Measurements from ENCODE around the gene VPREB3.
A peak's percentile ranks its signal among the peaks of the same experiment; 100 is the strongest.

VPREB3 gene

DNA sequence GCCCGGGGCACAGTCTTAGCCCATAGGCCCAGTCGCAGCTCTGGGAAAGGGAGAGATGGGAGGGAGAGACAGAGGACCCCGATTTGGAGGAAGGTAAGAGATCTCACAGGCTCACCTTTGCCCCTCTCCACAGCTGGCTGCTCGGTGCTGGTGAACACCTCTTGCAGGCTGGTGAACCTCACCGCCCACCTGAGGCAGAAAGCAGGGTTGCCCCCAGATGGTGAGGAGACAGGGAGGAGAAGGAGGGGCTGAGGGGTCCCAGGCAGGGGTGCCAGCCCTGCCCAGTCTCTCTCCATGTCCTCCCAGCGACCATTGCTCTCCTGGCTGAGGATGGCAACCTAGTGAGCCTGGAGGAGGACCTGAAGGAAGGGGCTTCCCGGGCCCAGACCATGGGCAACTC lies 9.7 kb upstream of the VPREB3 start:
- Histone ChIP-seq H2BK12ac (ENCODE audit: low read length) (no peak overlapping the region), H3K18ac (ENCODE audit: low read length) (no peak overlapping the region), H4K12ac (ENCODE audit: low read depth, low read length) (no peak overlapping the region), H3K9ac (ENCODE audit: low read length) (no peak overlapping the region), H3K4ac (ENCODE audit: low read depth, low read length) (no peak overlapping the region), H4K8ac (ENCODE audit: low read depth, low read length) (no peak overlapping the region), H3K27me3 (ENCODE audit: insufficient read depth, low read length) (no peaks in the 10 kb centered on the region), H3K23ac (ENCODE audit: low read length) (no peak overlapping the region), H3K79me1 (ENCODE audit: low read length) (peaks cover 6% of the 10 kb centered on the region), H3K4me3 (ENCODE audit: low read depth, low read length) (no peak overlapping the region), H2BK120ac (ENCODE audit: insufficient read depth, low read length, poor library complexity) (no peak overlapping the region), H3K27ac (ENCODE audit: low read depth, low read length) (no peak overlapping the region), H4K91ac (ENCODE audit: low read depth, low read length) (no peak overlapping the region), H2BK5ac (ENCODE audit: low read depth, low read length, poor library complexity) (no peak overlapping the region), H3K14ac (ENCODE audit: low read length) (no peak overlapping the region), H3K36me3 (ENCODE audit: control insufficient read depth in 1 of 2, insufficient read depth in 2 of 2, low read length in 2 of 2) (no peaks in the 10 kb centered on the region), H3K79me2 (ENCODE audit: control insufficient read depth, insufficient read depth, low read length, poor library complexity) (peaks cover 4% of the 10 kb centered on the region), H2AK5ac (ENCODE audit: low read length) (no peak overlapping the region), H3K9me3 (ENCODE audit: insufficient read depth, low read depth, low read length) (no peaks in the 10 kb centered on the region), H3K4me2 (ENCODE audit: low read length) (peak overlapping the region; percentile 13), H3K4me1 (ENCODE audit: control insufficient read depth in 1 of 2, insufficient read depth in 2 of 2, low read length in 2 of 2) (peaks cover 6 to 13% of the 10 kb centered on the region in 2 experiments), H2AFZ (ENCODE audit: insufficient read depth, low read length, poor library complexity) (no peak overlapping the region)
- WGBS (ENCODE audit: extremely low coverage, insufficient coverage, insufficient read length) = no CpG with 5 or more reads among the region's 7 CpGs
- DNase-seq = no peak

DNA sequence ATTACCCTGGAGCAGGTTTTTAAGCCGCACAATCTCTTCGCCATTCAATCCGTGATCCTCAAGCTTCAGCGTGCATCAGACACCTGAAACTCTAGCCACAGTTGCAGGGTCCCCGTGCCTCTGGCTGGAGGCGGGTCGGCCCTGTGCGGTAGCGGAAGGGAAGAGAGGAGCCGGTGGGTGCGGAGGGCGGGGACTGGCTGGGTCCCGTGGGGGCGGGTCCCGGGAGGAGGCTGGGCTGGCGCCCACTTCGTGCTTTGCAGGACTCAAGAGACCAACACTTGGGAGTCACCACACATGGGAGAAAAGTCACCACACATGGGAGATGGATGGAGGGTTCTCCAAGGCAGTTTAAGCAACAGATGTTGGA lies 9.3 kb upstream of the VPREB3 start:
- Histone ChIP-seq H4K91ac (ENCODE audit: low read depth, low read length) (no peak overlapping the region), H3K18ac (ENCODE audit: low read length) (no peak overlapping the region), H3K27me3 (ENCODE audit: insufficient read depth, low read length) (no peaks in the 10 kb centered on the region), H3K4me2 (ENCODE audit: low read length) (peak overlapping the region; percentile 13), H3K4me3 (ENCODE audit: low read depth, low read length) (no peak overlapping the region), H3K79me2 (ENCODE audit: control insufficient read depth, insufficient read depth, low read length, poor library complexity) (peaks cover 4% of the 10 kb centered on the region), H3K9me3 (ENCODE audit: insufficient read depth, low read depth, low read length) (no peaks in the 10 kb centered on the region), H3K14ac (ENCODE audit: low read length) (no peak overlapping the region), H3K4ac (ENCODE audit: low read depth, low read length) (no peak overlapping the region), H2BK120ac (ENCODE audit: insufficient read depth, low read length, poor library complexity) (no peak overlapping the region), H2BK12ac (ENCODE audit: low read length) (no peak overlapping the region), H2AFZ (ENCODE audit: insufficient read depth, low read length, poor library complexity) (no peak overlapping the region), H2AK5ac (ENCODE audit: low read length) (no peak overlapping the region), H3K9ac (ENCODE audit: low read length) (no peak overlapping the region), H4K8ac (ENCODE audit: low read depth, low read length) (no peak overlapping the region), H3K23ac (ENCODE audit: low read length) (no peak overlapping the region), H2BK5ac (ENCODE audit: low read depth, low read length, poor library complexity) (no peak overlapping the region), H3K79me1 (ENCODE audit: low read length) (peaks cover 6% of the 10 kb centered on the region), H3K27ac (ENCODE audit: low read depth, low read length) (no peak overlapping the region), H4K12ac (ENCODE audit: low read depth, low read length) (no peak overlapping the region), H3K4me1 (ENCODE audit: control insufficient read depth in 1 of 2, insufficient read depth in 2 of 2, low read length in 2 of 2) (peaks cover 6 to 13% of the 10 kb centered on the region in 2 experiments), H3K36me3 (ENCODE audit: control insufficient read depth in 1 of 2, insufficient read depth in 2 of 2, low read length in 2 of 2) (no peaks in the 10 kb centered on the region)
- no peak for DNase-seq
- no CpG with 5 or more reads among the region's 17 CpGs for WGBS (ENCODE audit: extremely low coverage, insufficient coverage, insufficient read length)

DNA sequence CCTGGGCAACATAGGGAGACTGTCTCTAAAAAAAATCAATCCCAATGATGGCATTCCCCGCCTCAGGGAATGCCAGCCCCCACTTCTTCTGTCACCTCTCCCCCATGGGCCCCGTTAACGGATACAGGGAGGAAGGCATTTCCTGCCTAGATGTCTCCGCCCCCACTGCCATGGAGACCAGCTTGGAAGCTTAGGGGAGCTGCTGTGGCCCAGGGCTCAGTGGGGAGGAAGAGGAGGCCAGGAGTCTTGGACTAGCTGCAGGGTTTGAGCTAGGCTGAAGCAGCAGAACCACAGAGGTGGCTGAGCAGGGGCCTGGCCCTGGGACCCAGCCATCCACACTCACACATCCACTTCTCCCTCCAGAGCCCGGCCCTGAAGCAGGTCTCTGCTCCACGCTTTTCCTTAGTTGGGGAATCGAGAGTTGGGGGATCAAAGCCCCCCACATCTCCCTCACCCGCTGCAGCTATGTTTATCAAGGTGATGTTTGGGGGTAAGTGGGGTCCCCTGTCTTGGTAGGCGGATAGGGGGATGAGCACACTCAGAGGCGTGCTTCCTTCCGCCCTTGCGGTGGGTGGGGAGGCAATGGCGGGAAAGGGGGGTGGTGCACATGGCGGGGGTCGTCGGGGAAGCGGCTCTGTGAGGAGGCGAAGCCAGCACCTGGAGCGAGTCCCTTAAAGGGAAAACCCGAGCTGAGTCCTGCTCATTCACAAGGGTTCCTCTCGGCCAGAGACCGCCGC lies 8.8 kb upstream of the VPREB3 start, which contains the start of gene C22orf15:
Gene C22orf15, plus strand, starts transcription at position 149 of the 737 bp plus-strand sequence. Its CDS starts 317 bp downstream, at position 466.
- no peak within 1 kb of the TSS for H3K4me3 ChIP-seq (ENCODE audit: low read depth, low read length)
- no peak within 1 kb of the TSS for H3K14ac ChIP-seq (ENCODE audit: low read length)
- peaks cover 3% of the 10 kb centered on the region for H3K79me2 ChIP-seq (ENCODE audit: control insufficient read depth, insufficient read depth, low read length, poor library complexity)
- peak within 1 kb of the TSS; percentile 35 for H2AFZ ChIP-seq (ENCODE audit: insufficient read depth, low read length, poor library complexity)
- H2BK12ac ChIP-seq (ENCODE audit: low read length) = no peak within 1 kb of the TSS
- H4K91ac ChIP-seq (ENCODE audit: low read depth, low read length) = no peak within 1 kb of the TSS
- no peaks in the 10 kb centered on the region for H3K36me3 ChIP-seq (ENCODE audit: control insufficient read depth in 1 of 2, insufficient read depth in 2 of 2, low read length in 2 of 2)
- H3K4me1 ChIP-seq (ENCODE audit: control insufficient read depth in 1 of 2, insufficient read depth in 2 of 2, low read length in 2 of 2) = peaks cover 6 to 13% of the 10 kb centered on the region in 2 experiments
- H3K23ac ChIP-seq (ENCODE audit: low read length) = no peak within 1 kb of the TSS
- H2AK5ac ChIP-seq (ENCODE audit: low read length) = no peak within 1 kb of the TSS
- no peak within 1 kb of the TSS for H2BK5ac ChIP-seq (ENCODE audit: low read depth, low read length, poor library complexity)
- H3K27me3 ChIP-seq (ENCODE audit: insufficient read depth, low read length) = no peaks in the 10 kb centered on the region
- peak within 1 kb of the TSS; percentile 26 for H3K4me2 ChIP-seq (ENCODE audit: low read length)
- no peak within 1 kb of the TSS for H3K27ac ChIP-seq (ENCODE audit: low read depth, low read length)
- no peak within 1 kb of the TSS for H3K4ac ChIP-seq (ENCODE audit: low read depth, low read length)
- peak within 1 kb of the TSS; percentile 17 for H4K8ac ChIP-seq (ENCODE audit: low read depth, low read length)
- peaks cover 4% of the 10 kb centered on the region for H3K79me1 ChIP-seq (ENCODE audit: low read length)
- H2BK120ac ChIP-seq (ENCODE audit: insufficient read depth, low read length, poor library complexity) = no peak within 1 kb of the TSS
- H4K12ac ChIP-seq (ENCODE audit: low read depth, low read length) = no peak within 1 kb of the TSS
- no peak for DNase-seq
- WGBS (ENCODE audit: extremely low coverage, insufficient coverage, insufficient read length) = no CpG with 5 or more reads among the region's 23 CpGs
- H3K9me3 ChIP-seq (ENCODE audit: insufficient read depth, low read depth, low read length) = no peaks in the 10 kb centered on the region
- no peak within 1 kb of the TSS for H3K9ac ChIP-seq (ENCODE audit: low read length)
- H3K18ac ChIP-seq (ENCODE audit: low read length) = no peak within 1 kb of the TSS

DNA sequence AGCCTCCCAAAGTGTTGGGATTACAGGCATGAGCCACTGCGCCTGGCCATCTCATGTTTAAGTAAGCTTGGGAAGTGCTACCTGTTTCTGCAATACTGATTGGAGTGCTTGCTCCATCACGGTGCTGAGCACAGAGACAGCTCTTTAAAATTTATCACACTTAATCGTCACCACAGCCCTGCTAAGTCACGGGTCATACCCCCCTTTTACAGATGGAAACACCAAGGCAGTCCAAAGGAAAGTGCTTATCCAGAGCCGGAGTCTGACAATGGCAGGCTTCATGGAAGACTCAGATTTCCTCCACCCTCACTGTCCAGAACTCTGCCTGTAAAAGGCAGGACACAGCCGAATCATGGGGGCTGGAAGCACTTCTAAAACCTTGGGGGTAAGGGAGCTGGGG lies 5.8 kb upstream of the VPREB3 start:
- Histone ChIP-seq H2BK5ac (ENCODE audit: low read depth, low read length, poor library complexity) (no peak overlapping the region), H3K9me3 (ENCODE audit: insufficient read depth, low read depth, low read length) (peaks cover 1% of the 10 kb centered on the region), H4K8ac (ENCODE audit: low read depth, low read length) (no peak overlapping the region), H3K14ac (ENCODE audit: low read length) (no peak overlapping the region), H4K12ac (ENCODE audit: low read depth, low read length) (no peak overlapping the region), H2AFZ (ENCODE audit: insufficient read depth, low read length, poor library complexity) (no peak overlapping the region), H2BK12ac (ENCODE audit: low read length) (no peak overlapping the region), H3K18ac (ENCODE audit: low read length) (no peak overlapping the region), H3K9ac (ENCODE audit: low read length) (no peak overlapping the region), H4K91ac (ENCODE audit: low read depth, low read length) (no peak overlapping the region), H3K27ac (ENCODE audit: low read depth, low read length) (no peak overlapping the region), H2AK5ac (ENCODE audit: low read length) (no peak overlapping the region), H3K36me3 (ENCODE audit: control insufficient read depth in 1 of 2, insufficient read depth in 2 of 2, low read length in 2 of 2) (no peaks in the 10 kb centered on the region), H3K4me1 (ENCODE audit: control insufficient read depth in 1 of 2, insufficient read depth in 2 of 2, low read length in 2 of 2) (peaks cover 6% of the 10 kb centered on the region in 2 experiments), H3K79me2 (ENCODE audit: control insufficient read depth, insufficient read depth, low read length, poor library complexity) (no peaks in the 10 kb centered on the region), H3K79me1 (ENCODE audit: low read length) (no peaks in the 10 kb centered on the region), H3K4me3 (ENCODE audit: low read depth, low read length) (no peak overlapping the region), H3K4ac (ENCODE audit: low read depth, low read length) (no peak overlapping the region), H3K27me3 (ENCODE audit: insufficient read depth, low read length) (no peaks in the 10 kb centered on the region), H2BK120ac (ENCODE audit: insufficient read depth, low read length, poor library complexity) (no peak overlapping the region), H3K23ac (ENCODE audit: low read length) (no peak overlapping the region), H3K4me2 (ENCODE audit: low read length) (no peak overlapping the region)
- DNase-seq = no peak
- no CpG with 5 or more reads among the region's 6 CpGs for WGBS (ENCODE audit: extremely low coverage, insufficient coverage, insufficient read length)
